Heart left ventricle (tissue), 13 donors: ENCODE measurements around the gene SH3PXD2A.

Experiments used
- CTCF ChIP-seq, 12 donors: fragments of 200-600 bp; sonication (generic) in 4 of 12; IDR thresholded peaks; one replicate each; pipeline versions ENCODE4 v1.5.0 to v1.8.0; 2018 to 2022; ENCODE audit warnings: antibody characterized with exemption in 12 of 12, mild to moderate bottlenecking in 5 of 12
- POLR2A ChIP-seq, 2 donors: fragments of 450-650 bp; IDR thresholded peaks; one replicate each; pipeline ENCODE4 v1.6.1; 2017; ENCODE audit warnings: antibody characterized with exemption in 2 of 2, mild to moderate bottlenecking in 2 of 2, moderate library complexity in 2 of 2
- donor health status: ischemic (EF 13 %, LVEDD 7.1; RV severe dilation, severe dysfunction).
- donor health status: DM: no; HTN: yes; CAD: no.
- donor health status: DM: no; HTN: no; CAD: no.
- donor health status: ischemic (EF 25% LVEDD 6.9; RV normal size, moderate dysfunction).
- donor health status: ischemic (EF 25% LVEDD 5.7; RV mildly dilated, moderate dysfunction).
- donor health status: ischemic (EF 35%, LVEDD 5.7; RV mildly dilated, moderate dysfunction).
- donor health status: nonischemic (EF 11% LVEDD 7.7; RV severe dilation, severe dysfunction).
- donor health status: DM: yes; HTN: yes; CAD: no.
- donor health status: PGD.
- donor health status: ischemic (EF 29% LVEDD 5.4; RV normal size, mild dysfunction).
- donor health status: nonischemic (EF 23%, LVEDD 6.1; RV moderate dilation, normal function).

GRCh38 chr10:103683851-103684250, 171.5 kb downstream of the SH3PXD2A start:
- TF ChIP-seq CTCF (IDR thresholded peaks at IDR 0.05) (no peak), POLR2A (IDR thresholded peaks at IDR 0.05) (no peak)
